MM.1S (cell line): ENCODE measurements around the gene PRSS56.

Experiments used
- EZH2 ChIP-seq: fragments of 300-600 bp; sonication (generic); optimal IDR thresholded peaks from 2 replicates; pipeline ENCODE3; 2017; ENCODE audit warnings: low read depth, mild to moderate bottlenecking, antibody characterized with exemption, low read length, mixed read lengths
- EZH2phosphoT487 ChIP-seq: fragments of 300-600 bp; sonication (generic); IDR thresholded peaks from 2 replicates; pipeline ENCODE4 v1.6.1; 2018; ENCODE audit warnings: antibody characterized with exemption, low read length
- TF ChIP-seq, protein P1 (sequence below): fragments of 300-600 bp; sonication (generic); IDR thresholded peaks from 2 replicates; pipeline ENCODE4 v1.5.1; 2016; ENCODE audit warnings: antibody characterized with exemption, low read length, mixed read lengths

DNA sequence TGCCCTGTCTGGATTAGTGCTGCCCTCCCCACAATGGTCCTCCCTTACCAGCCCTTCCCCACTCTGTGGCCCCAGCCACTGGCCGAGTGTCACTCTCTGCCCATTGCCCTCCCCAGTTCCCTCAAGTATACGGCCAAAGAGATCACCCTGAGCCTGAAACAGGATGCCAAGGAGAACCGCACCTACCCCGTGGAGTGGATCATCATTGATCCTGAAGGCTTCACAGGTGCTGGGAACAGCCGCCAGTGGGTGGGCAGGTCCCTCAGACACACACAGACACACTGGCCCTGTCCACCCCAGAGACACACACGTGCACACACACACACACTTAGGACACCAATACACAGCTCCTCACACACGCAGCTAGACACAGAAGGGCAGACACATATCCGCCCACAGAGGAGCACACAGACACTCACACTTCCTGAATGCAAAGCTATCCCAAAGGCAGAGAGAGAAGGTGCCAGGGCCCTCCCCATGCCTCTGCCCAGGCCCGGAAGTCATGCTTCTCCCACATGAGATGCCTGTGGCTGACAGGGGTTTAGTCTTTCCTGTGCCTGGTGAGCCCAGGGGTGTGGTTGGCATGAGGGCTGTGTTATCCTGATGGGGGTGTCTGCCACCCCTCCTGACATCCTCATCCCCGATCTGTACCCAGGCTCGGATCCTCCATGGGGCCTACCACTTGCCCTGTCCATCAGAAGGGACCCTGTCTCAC, 8.7 kb downstream of the PRSS56 start:
- TF ChIP-seq EZH2 = no peak
- TF ChIP-seq, protein P1, sequence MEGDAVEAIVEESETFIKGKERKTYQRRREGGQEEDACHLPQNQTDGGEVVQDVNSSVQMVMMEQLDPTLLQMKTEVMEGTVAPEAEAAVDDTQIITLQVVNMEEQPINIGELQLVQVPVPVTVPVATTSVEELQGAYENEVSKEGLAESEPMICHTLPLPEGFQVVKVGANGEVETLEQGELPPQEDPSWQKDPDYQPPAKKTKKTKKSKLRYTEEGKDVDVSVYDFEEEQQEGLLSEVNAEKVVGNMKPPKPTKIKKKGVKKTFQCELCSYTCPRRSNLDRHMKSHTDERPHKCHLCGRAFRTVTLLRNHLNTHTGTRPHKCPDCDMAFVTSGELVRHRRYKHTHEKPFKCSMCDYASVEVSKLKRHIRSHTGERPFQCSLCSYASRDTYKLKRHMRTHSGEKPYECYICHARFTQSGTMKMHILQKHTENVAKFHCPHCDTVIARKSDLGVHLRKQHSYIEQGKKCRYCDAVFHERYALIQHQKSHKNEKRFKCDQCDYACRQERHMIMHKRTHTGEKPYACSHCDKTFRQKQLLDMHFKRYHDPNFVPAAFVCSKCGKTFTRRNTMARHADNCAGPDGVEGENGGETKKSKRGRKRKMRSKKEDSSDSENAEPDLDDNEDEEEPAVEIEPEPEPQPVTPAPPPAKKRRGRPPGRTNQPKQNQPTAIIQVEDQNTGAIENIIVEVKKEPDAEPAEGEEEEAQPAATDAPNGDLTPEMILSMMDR = no peak
- no peak for TF ChIP-seq EZH2phosphoT487
